DOHH2 (cell line): ENCODE data around the gene PTGS2.

Source experiments
- EZH2phosphoT487 ChIP-seq: fragments of 200-600 bp; sonication (generic); IDR thresholded peaks from 2 replicates; pipeline ENCODE4 v1.6.1; 2017; ENCODE audit warnings: borderline replicate concordance, mild to moderate bottlenecking, antibody characterized with exemption, low read length, moderate library complexity, mixed read lengths
- TF ChIP-seq, protein P1 (sequence below): fragments of 200-600 bp; sonication (generic); IDR thresholded peaks from one replicate; pipeline ENCODE4 v1.5.1; 2014; ENCODE audit warnings: antibody characterized with exemption, mild to moderate bottlenecking, low read depth, low read length; ENCODE audit not compliant: poor library complexity, severe bottlenecking

DNA sequence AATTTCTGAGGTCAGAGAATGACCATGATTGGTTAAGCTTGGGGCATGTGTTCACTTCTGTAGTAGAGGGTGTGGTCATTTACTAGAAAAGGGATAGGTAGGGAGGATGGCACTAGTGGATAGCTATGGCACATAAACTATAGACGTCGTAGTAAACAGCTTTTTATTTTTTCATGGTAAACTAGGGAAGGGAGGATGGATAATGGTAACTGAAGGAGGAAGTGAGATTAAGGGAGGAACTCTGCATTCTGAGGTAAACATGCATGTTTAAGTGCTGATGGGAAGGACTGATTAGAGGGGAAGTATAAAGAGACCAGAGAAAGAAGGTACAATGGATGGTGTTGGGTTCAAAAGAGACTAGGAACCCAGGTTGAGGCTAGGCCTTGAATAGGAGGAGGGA is 26.9 kb downstream of the PTGS2 start:
- TF ChIP-seq, protein P1, sequence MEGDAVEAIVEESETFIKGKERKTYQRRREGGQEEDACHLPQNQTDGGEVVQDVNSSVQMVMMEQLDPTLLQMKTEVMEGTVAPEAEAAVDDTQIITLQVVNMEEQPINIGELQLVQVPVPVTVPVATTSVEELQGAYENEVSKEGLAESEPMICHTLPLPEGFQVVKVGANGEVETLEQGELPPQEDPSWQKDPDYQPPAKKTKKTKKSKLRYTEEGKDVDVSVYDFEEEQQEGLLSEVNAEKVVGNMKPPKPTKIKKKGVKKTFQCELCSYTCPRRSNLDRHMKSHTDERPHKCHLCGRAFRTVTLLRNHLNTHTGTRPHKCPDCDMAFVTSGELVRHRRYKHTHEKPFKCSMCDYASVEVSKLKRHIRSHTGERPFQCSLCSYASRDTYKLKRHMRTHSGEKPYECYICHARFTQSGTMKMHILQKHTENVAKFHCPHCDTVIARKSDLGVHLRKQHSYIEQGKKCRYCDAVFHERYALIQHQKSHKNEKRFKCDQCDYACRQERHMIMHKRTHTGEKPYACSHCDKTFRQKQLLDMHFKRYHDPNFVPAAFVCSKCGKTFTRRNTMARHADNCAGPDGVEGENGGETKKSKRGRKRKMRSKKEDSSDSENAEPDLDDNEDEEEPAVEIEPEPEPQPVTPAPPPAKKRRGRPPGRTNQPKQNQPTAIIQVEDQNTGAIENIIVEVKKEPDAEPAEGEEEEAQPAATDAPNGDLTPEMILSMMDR, result no peak
- no peak for TF ChIP-seq EZH2phosphoT487
